GM21576 (cell line): Measurements from ENCODE around the gene TTC3.

Experiments used
- ATAC-seq: cut with Tn5 transposase; IDR thresholded peaks from one replicate; pipeline ENCODE4 v1.9.1; 2021; ENCODE audit warnings: mild to moderate bottlenecking, moderate library complexity; ENCODE audit not compliant: unreplicated experiment

Gene TTC3

GRCh38 chr21:37245151-37245550 is 172.1 kb downstream of the TTC3 start:
- no peak for ATAC-seq

- no peak for ATAC-seq
Measured at GRCh38 chr21:37248298-37248697, 175.2 kb downstream of the TTC3 start.

GRCh38 chr21:37249112-37249904 is 176.3 kb downstream of the TTC3 start:
- no peak for ATAC-seq

- ATAC-seq, result no peak
Measured at GRCh38 chr21:37251294-37251634, 178.2 kb downstream of the TTC3 start.
